GM23248 (cell line): ENCODE data around the gene DGKG. TPM values are rescaled to one million over a fixed set of nuclear protein-coding genes. Genes with fewer than 3 reads are reported as not detected.

Experiments used
- DNase-seq: peaks from one replicate; pipeline ENCODE4 v3.0.0-alpha.2; 2015
- H2AFZ ChIP-seq: fragments of 200-600 bp; sonication (generic); 2 replicates; pipeline ENCODE4 v1.6.1; 2016; ENCODE audit warnings: antibody characterized with exemption
- H3F3A ChIP-seq: fragments of 200-600 bp; sonication (generic); 2 replicates; pipeline ENCODE4 v1.6.1; 2016; ENCODE audit warnings: mild to moderate bottlenecking, antibody characterized with exemption, mixed run types; ENCODE audit not compliant: insufficient read depth
- H3K27ac ChIP-seq: fragments of 200-600 bp; sonication (generic); 2 replicates; pipeline ENCODE4 v1.5.1; 2016; ENCODE audit warnings: mild to moderate bottlenecking
- H3K27me3 ChIP-seq: fragments of 200-600 bp; sonication (generic); replicated peaks from 2 replicates; pipeline ENCODE4 v1.6.1; 2016; ENCODE audit warnings: mild to moderate bottlenecking; ENCODE audit not compliant: insufficient read depth
- H3K36me3 ChIP-seq: fragments of 200-600 bp; sonication (generic); 2 replicates; pipeline ENCODE4 v1.6.1; 2016; ENCODE audit warnings: low read depth, mild to moderate bottlenecking
- H3K4me1 ChIP-seq: fragments of 200-600 bp; sonication (generic); 2 replicates; pipeline ENCODE4 v1.6.1; 2016; ENCODE audit warnings: mild to moderate bottlenecking; ENCODE audit not compliant: insufficient read depth
- H3K4me2 ChIP-seq: fragments of 200-600 bp; sonication (generic); one replicate; pipeline ENCODE4 v1.6.1; 2016; ENCODE audit warnings: mild to moderate bottlenecking; ENCODE audit not compliant: unreplicated experiment
- H3K4me3 ChIP-seq: fragments of 200-600 bp; sonication (generic); 2 replicates; pipeline ENCODE4 v1.5.1; 2016; ENCODE audit warnings: mild to moderate bottlenecking
- H3K79me2 ChIP-seq: fragments of 200-600 bp; sonication (generic); 2 replicates; pipeline ENCODE4 v1.6.1; 2016; ENCODE audit warnings: mild to moderate bottlenecking; ENCODE audit not compliant: insufficient read depth
- H3K9ac ChIP-seq: fragments of 200-600 bp; sonication (generic); 2 replicates; pipeline ENCODE4 v1.6.1; 2016; ENCODE audit warnings: mild to moderate bottlenecking
- H3K9me2 ChIP-seq: fragments of 200-600 bp; sonication (generic); 2 replicates; pipeline ENCODE4 v1.6.1; 2016; ENCODE audit warnings: mixed run types, mild to moderate bottlenecking, moderate library complexity; ENCODE audit not compliant: insufficient read depth
- H3K9me3 ChIP-seq: fragments of 200-600 bp; sonication (generic); one replicate; pipeline ENCODE4 v1.6.1; 2017; ENCODE audit warnings: low read depth
- H4K20me1 ChIP-seq: fragments of 200-600 bp; sonication (generic); 2 replicates; pipeline ENCODE4 v1.6.0; 2016; ENCODE audit not compliant: insufficient read depth
- EZH2 ChIP-seq: fragments of 200-600 bp; sonication (generic); IDR thresholded peaks from 2 replicates; pipeline ENCODE4 v1.6.1; 2018; ENCODE audit warnings: antibody characterized with exemption, mild to moderate bottlenecking; ENCODE audit not compliant: insufficient read depth, poor library complexity, severe bottlenecking
- EZH2phosphoT487 ChIP-seq: fragments of 200-600 bp; sonication (generic); IDR thresholded peaks from 2 replicates; pipeline ENCODE4 v1.6.1; 2018; ENCODE audit warnings: antibody characterized with exemption, moderate library complexity, mild to moderate bottlenecking, low read depth; ENCODE audit not compliant: insufficient read depth
- WGBS, 2 experiments: methylation state at CpG; one replicate each; pipeline ENCODE4 v1.1.6; 2015 to 2017; ENCODE audit warnings: low lambda C conversion rate in 2 of 2, low coverage in 1 of 2; ENCODE audit errors: missing lambda C conversion rate in 2 of 2; 5-methylcytosine and 5-hydroxymethylcytosine counted together
- in situ Hi-C: fragments of 300-500 bp; cut with MboI; formaldehyde crosslinking; loops from 2 replicates; pipeline ENCODE4 v1.15.0; 2020
- polyA plus RNA-seq: library from polyadenylated mRNA; unstranded; fragments of >200 nt; fragmentation: Nextera tagmentation; extraction: Ambion mirVana; gene quantifications from 2 replicates; pipeline ENCODE4 v1.2.1, GENCODE V29; 2016
- total RNA-seq: library from RNA; depleted of rRNA; stranded (reverse); fragments of >200 nt; shearing (Covaris generic); gene quantifications from 2 replicates; pipeline ENCODE4 v1.2.3, GENCODE V29; 2014; rRNA removed

Gene DGKG
- total RNA-seq, result 0.38 TPM in 1 of 2 replicates, not detected in the other
- polyA plus RNA-seq, result not detected in 2 replicates

GRCh38 chr3:186361762-186362536, at the start of gene DGKG:
Gene DGKG, minus strand, starts transcription at chr3:186362234. Its CDS starts 41,775 bp downstream, at chr3:186320459.
- no peaks in the 10 kb centered on the region for H3K9me2 ChIP-seq
- no peak within 1 kb of the TSS for H3K4me2 ChIP-seq
- in situ Hi-C loops, result no loop called here
- no peak within 1 kb of the TSS for H2AFZ ChIP-seq
- no peaks in the 10 kb centered on the region for H3K79me2 ChIP-seq
- no peak within 1 kb of the TSS for H3K27ac ChIP-seq
- no peak within 1 kb of the TSS for H3K9ac ChIP-seq
- no peaks in the 10 kb centered on the region for H3K4me1 ChIP-seq
- H4K20me1 ChIP-seq, result no peaks in the 10 kb centered on the region
- TF ChIP-seq EZH2phosphoT487, result 0 out of 2 replicates have a peak, but pooled peaks have one; percentile 20
- TF ChIP-seq EZH2, result no peak
- peaks cover 81% of the 10 kb centered on the region for H3K27me3 ChIP-seq
- H3K36me3 ChIP-seq, result no peaks in the 10 kb centered on the region
- H3K9me3 ChIP-seq, result no peaks in the 10 kb centered on the region
- 1 to 2% methylated on average over 42 to 58 of the region's 62 CpGs for WGBS, 2 experiments
- H3K4me3 ChIP-seq, result peak within 1 kb of the TSS; percentile 44; the same call in 1 of the 2 replicates
- no peaks in the 10 kb centered on the region for H3F3A ChIP-seq
- peak; percentile 31 for DNase-seq

DNA sequence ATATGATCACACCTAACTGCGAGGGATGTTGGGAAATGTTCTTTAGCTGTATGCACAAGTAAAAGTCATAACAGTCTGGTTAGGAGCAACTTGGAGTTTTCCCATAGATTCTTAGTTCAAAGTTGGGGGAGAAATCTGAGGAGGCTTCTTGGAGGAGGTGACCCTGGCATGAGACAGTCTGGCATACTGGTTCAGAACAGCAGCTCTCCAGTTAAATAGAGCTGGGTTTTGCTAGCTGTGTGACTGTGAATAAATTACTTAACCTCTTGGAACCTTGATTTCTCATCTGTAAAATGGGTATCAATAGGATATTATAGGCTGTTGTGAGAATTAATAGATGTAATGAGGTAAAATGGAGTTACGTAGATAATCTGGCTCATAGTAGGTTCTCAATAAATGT, 49.1 kb upstream of the DGKG start:
- no peaks in the 10 kb centered on the region for H3K36me3 ChIP-seq
- H3K4me1 ChIP-seq, result peaks cover 19% of the 10 kb centered on the region
- TF ChIP-seq EZH2phosphoT487, result no peak
- TF ChIP-seq EZH2, result no peak
- peaks cover 21% of the 10 kb centered on the region for H3F3A ChIP-seq
- H3K4me2 ChIP-seq, result no peak overlapping the region
- H4K20me1 ChIP-seq, result no peaks in the 10 kb centered on the region
- no peak for DNase-seq
- in situ Hi-C loops, result no loop called here
- H3K27ac ChIP-seq, result no peak overlapping the region
- H3K4me3 ChIP-seq, result no peak overlapping the region
- H3K79me2 ChIP-seq, result no peaks in the 10 kb centered on the region
- no peaks in the 10 kb centered on the region for H3K9me3 ChIP-seq
- H3K9ac ChIP-seq, result no peak overlapping the region
- H3K27me3 ChIP-seq, result peaks cover 36% of the 10 kb centered on the region
- no peak overlapping the region for H2AFZ ChIP-seq
- 89 to 92% methylated on average over 2 of the region's 2 CpGs for WGBS, 2 experiments
- no peaks in the 10 kb centered on the region for H3K9me2 ChIP-seq

DNA sequence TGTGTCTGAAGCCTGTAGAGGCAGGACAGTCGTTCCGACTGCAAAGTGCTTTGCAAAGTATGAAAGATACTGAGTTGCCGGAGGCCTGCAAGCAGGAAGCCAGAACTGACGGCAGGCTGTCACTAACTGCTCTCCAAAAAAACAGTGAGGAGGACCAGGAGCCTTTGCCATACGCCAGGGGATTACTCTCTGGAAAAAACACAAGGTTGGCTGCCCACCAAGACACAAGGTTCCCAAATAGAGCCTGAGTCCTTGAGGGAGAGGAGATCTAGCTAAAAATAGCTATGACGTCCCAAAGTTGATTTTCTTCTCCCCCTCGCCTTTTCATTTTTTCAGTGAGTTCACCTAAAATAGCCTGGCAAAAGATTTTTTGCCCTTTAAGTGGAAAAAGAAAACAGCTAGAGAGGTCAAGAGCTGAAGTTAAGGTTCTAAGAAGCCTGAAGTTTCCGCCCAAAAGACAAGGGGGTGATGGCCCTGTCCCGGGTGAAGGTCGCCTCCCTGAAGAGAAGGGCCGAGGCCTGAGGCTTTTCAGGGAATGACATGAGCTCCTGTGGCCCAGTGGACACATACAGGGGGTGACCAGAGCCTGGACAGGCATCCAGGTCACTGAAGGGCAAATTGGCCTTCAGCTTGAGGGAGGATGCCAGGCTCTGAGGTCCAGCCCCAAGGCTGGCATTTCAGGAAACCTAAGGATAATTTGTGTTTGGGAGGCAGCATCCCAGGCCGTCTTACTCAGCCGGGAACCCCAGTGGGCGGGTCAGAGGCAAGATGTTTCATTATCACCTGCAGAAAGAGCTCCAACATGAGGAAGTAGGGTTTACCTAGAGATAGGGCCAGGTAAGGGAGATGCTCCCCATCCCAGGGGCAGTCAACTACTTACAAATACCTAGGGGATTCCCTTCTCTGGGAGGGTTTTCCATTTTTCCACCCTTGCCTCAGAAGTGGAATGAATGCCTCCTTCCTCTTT, 44.9 kb upstream of the DGKG start:
- TF ChIP-seq EZH2phosphoT487, result no peak
- TF ChIP-seq EZH2, result no peak
- Histone ChIP-seq H4K20me1 (no peaks in the 10 kb centered on the region), H3K4me2 (no peak overlapping the region), H3K4me1 (no peaks in the 10 kb centered on the region), H3K9me2 (no peaks in the 10 kb centered on the region), H3K36me3 (no peaks in the 10 kb centered on the region), H3K9ac (no peak overlapping the region), H2AFZ (no peak overlapping the region), H3F3A (no peaks in the 10 kb centered on the region), H3K4me3 (no peak overlapping the region), H3K27ac (no peak overlapping the region), H3K9me3 (no peaks in the 10 kb centered on the region), H3K79me2 (no peaks in the 10 kb centered on the region), H3K27me3 (peaks cover 37% of the 10 kb centered on the region)
- WGBS, 2 experiments, result 61 to 63% methylated on average over 14 of the region's 14 CpGs
- DNase-seq, result no peak
- in situ Hi-C loops, result no loop called here

GRCh38 chr3:186401556-186401955, 39.5 kb upstream of the DGKG start:
- WGBS, 2 experiments, result 46 to 56% methylated on average over 6 of the region's 6 CpGs
- Histone ChIP-seq H4K20me1 (no peaks in the 10 kb centered on the region), H3K79me2 (no peaks in the 10 kb centered on the region), H3K9me3 (no peaks in the 10 kb centered on the region), H3K9me2 (no peaks in the 10 kb centered on the region), H2AFZ (no peak overlapping the region), H3K4me1 (no peaks in the 10 kb centered on the region), H3K36me3 (no peaks in the 10 kb centered on the region), H3K4me3 (no peak overlapping the region), H3K27ac (no peak overlapping the region), H3F3A (no peaks in the 10 kb centered on the region), H3K4me2 (no peak overlapping the region), H3K27me3 (peaks cover 9% of the 10 kb centered on the region), H3K9ac (no peak overlapping the region)
- no peak for DNase-seq
- in situ Hi-C loops, result no loop called here
- TF ChIP-seq EZH2phosphoT487 (no peak), EZH2 (no peak)
